Right renal pelvis (tissue), 4 donors: ENCODE data around the gene SREBF1. TPM values are rescaled to one million over a fixed set of nuclear protein-coding genes. Genes with fewer than 3 reads are reported as not detected.
A peak's percentile ranks its signal among the peaks of the same experiment; 100 is the strongest.

Experiments used
- DNase-seq, 4 donors: peaks; one replicate each; pipeline ENCODE4 v3.0.0-alpha.2; 2013; ENCODE audit warnings: low read depth in 4 of 4, low spot score in 3 of 4, missing footprints in 1 of 4
- polyA plus RNA-seq, 4 donors: library from polyadenylated mRNA; unstranded; fragments of 120-200 nt; gene quantifications; one replicate each; pipeline ENCODE4 v1.2.1, GENCODE V29; 2013; ENCODE audit not compliant: insufficient read length in 4 of 4

The SREBF1 gene
- polyA plus RNA-seq, 4 donors: 37.3 to 58.2 (median 44.3) TPM

DNA sequence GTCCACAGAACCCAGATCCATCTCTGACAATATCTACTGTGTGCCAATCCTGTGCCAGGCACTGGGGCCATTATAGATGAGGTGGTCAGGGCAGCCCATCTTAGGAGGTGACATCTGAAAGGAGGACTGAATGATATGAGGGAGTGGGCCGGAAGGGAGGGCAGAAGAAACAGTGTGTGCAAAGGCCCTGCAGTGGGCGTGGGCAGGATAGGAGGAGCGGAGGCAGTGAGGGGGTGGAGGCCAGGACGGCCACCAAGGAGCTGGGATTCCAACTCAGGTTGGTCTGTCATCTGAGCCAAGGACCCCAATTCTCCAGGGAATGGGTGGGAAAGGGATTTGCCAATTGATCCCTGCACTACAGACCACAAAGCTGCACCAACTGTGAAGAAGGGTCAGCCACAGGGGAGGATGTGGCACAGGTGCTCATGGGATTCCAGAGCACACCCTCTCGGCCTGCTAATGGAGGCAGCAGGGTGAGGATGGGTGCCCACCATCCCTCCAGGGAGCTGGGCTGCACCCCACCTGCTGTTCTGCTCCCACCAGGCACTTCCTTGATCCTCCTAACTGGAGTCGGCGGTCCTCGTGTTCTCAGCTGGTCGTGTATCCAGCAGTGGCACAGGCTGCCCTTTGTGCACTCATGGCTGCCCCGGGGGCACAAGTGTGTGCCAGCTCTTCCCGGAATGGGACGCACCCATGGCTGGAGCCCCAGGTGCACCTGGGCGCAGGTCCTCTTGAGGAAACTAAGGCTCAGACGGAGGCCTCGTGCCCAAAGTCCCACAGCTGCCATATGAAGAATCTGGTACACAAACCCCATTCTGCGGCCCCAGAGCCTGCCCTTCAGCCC, 9.6 kb downstream of the SREBF1 start:
- DNase-seq: no peak

- no peak for DNase-seq
Observed at GRCh38 chr17:17826342-17826713, 10.5 kb downstream of the SREBF1 start.

DNA sequence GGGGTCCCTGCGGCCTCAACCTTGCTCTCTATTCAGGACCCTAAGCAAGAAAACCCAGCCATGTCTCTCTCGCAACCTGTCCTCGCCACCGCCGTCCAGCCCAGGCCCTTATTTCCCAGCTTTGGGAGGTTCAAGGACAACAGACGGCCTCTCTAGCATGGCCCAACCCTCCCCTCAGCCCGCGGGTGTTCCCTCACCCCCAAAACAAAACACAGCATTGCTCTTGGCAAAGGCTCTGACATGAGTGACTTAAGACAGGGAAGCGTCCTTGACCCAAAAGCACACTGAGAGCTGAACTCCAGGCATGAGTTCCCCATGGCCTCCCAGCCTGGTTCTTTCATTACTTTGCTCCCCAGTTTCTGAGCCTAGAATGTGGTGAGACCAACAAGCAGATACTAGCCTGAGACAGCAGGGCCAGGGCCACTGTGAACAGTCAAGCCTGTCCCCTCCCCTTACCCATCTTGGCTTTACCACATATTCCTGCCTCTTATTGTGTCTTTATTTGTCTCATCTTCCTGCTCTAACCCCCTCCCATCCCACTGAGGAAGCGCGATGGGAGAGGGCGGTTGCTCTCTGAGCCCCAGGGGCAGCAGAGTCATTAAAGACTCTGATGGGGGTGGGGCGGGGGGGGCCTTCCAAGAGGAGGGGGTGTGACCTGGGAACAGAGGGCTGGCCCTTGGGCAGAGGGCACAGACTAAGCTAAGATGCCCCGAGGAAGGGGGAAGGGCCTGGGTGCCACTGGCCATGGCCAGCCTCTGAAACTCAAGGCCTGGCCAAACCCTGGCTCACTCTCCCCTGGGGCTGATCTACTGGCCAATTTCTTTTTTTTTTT, 11.8 kb downstream of the SREBF1 start:
- no peak for DNase-seq

DNA sequence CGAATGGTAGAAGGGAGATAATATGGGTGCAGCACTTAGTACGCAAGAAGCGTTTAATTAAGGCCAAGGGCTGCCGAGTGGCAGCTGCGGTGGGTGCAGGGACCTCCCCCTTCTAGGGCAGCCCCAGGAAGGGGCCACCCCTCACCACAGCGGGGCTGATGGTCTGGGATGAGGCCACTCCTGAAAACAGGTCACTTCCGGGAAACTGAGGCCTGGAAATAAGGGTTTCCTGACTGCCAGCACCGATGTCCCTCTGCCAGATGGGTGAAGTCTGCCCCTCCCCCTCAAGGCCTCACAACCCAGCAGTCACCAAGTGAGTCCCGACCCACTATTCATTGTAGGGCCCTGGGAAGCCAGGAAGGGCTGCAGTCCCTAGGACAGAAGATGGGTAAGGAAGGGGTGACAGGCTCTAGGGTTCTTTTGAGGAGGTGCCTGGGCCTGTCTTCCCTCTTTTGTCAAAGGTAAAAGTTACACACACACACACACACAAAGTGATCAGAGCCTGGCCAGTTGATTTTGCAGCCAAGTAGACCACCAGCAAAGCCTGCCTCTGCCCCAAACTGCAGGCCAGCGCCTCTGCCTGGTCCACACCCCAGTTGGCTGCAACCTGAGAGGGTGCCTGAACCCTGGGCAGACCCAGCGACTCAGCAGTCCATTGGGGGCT, 12.5 kb downstream of the SREBF1 start:
- DNase-seq: no peak

DNA sequence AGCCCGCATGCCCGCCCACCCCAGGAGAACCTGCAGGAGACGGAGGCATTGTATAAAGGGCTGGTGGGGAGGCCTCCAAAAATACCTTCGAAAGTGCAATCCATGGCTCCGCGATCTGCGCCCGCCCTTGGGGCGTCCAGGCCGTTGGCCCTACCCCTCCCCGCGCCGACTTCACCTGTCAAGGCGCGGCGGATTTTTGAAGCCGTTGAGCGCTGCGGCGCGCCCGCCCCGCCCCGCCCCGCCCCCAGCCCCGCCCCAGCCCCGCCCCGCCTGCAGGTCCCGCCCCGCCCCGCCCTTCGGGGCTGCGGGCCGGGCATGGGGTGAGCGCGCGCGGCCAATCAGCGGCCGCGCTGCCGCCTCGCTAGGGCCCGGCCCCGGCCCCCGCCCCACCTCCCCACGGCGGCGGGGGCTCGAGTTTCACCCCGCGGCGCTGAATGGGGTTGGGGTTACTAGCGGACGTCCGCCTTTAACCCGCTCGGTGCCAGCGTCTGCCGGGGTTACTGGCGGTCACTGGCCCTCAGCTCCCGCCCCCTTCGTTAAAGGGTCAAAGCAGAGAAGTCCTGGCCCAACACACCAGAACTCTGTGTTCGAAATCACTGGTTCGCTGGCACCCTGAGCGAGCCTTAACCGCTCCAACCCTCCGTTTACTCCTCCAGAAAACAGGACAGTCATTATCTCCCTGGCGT, 13.2 kb downstream of the SREBF1 start:
- DNase-seq: peak in 2 of 4 donors; percentile 74 to 77

DNA sequence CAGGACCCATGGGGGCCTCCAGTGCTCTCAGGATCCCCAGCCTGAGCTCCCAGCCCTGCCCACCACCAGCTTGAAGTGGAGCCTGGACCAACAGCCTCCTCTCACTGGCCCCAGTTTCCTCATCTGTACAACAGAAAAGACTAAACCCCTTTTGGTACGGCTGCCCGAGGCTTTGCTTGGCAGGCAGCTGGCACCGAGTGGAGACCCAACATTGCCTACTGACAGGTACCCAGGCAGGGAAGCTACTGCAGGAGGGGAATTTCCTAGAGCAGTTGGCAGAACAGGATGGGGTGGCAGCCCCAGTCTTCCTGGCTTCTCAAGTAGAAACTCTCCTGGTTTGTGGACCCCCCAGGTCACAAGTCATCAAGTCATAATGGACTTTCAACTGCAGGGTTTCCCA, 14.2 kb downstream of the SREBF1 start:
- no peak for DNase-seq

DNA sequence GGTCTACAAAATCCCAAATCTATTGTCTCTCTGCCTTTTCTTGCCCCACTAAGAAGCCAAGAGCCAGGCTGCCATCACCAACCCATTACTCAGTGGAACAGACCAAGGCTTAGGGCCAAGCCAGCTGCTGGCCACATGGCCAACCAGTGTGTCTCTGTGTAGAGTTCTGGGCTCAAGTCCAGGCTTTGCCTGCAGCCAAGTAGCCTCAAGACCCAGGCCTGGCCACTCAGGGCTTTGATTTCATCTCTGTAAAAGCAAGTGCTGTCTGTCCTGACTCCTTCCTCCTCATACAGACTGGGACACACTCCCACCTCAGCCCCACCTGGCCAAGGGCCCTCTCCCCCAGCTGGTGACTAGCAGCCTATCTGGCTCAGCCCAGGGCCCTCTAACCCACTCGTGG, 14.6 kb downstream of the SREBF1 start:
- DNase-seq: no peak

GRCh38 chr17:17820463-17821158, 16.2 kb downstream of the SREBF1 start:
- no peak for DNase-seq

- no peak for DNase-seq
Observed at GRCh38 chr17:17820046-17820445, 16.7 kb downstream of the SREBF1 start.

- DNase-seq: no peak
Observed at GRCh38 chr17:17819561-17819995, 17.2 kb downstream of the SREBF1 start.

DNA sequence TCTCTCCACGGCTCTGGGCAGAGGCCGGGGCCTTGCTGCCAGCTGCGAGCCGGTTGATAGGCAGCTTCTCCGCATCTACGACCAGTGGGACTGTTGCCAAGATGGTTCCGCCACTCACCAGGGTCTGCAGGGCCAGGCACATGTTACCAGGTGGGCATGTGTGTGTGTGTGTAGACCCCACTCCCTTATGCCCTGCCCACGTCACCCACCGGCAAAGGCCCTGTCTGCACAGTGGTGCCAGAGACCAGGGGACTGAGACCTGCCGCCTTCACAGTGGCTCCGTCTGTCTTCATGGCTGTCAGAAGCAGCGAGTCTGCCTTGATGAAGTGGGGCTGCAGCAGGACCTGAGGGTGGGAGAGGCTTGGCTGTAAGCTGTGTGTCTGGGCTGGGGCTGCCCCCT, 17.7 kb downstream of the SREBF1 start:
- DNase-seq: no peak

DNA sequence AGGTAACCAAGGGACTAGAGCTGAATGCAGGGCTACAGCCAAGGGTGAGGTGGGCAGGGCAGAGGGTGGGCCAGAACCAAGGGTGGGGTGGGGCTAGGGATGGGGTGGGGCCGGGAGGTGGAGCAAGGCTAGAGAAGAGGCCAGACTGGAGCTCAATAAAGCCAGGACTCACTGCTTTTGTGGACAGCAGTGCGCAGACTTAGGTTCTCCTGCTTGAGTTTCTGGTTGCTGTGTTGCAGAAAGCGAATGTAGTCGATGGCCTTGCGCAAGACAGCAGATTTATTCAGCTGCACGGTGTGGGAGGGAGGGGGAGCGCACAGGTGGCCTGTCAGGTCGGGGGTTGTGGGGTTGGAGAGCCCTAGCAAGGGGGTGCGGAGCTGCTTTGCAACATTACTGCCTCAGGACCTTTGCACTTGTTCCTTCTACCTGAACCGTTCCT, 18.7 kb downstream of the SREBF1 start:
- DNase-seq: no peak

- DNase-seq: no peak
Observed at GRCh38 chr17:17817552-17817947, 19.2 kb downstream of the SREBF1 start.

- DNase-seq: no peak
Observed at GRCh38 chr17:17816831-17817551, 19.8 kb downstream of the SREBF1 start.

DNA sequence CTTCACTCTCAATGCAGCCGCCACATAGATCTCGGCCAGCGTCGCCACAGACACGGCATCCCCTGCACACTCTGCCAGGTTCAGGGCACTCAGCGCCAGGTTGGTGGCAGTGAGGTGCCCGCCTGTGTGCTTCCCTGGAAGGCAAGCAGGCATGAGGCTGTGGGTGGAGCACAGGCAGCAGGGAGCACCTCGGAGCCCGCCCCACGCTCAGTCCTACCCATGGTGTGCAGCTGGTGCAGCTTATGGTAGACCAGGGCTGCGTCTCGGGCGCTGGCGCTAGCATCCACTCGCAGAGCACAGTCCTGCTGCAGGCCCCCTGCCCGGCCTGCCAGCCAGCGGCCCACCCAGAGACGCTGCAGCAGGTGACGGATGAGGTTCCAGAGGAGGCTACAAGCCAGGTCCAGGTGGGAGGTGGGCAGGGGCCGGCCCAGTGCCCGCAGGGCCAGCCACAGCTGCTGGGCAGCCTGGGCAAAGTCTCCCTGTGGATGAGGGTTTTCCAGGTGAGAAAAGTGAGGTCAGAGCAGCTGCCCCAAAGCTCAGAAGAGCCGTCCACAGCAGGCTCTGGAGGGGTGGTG, 20.5 kb downstream of the SREBF1 start:
- DNase-seq: no peak

DNA sequence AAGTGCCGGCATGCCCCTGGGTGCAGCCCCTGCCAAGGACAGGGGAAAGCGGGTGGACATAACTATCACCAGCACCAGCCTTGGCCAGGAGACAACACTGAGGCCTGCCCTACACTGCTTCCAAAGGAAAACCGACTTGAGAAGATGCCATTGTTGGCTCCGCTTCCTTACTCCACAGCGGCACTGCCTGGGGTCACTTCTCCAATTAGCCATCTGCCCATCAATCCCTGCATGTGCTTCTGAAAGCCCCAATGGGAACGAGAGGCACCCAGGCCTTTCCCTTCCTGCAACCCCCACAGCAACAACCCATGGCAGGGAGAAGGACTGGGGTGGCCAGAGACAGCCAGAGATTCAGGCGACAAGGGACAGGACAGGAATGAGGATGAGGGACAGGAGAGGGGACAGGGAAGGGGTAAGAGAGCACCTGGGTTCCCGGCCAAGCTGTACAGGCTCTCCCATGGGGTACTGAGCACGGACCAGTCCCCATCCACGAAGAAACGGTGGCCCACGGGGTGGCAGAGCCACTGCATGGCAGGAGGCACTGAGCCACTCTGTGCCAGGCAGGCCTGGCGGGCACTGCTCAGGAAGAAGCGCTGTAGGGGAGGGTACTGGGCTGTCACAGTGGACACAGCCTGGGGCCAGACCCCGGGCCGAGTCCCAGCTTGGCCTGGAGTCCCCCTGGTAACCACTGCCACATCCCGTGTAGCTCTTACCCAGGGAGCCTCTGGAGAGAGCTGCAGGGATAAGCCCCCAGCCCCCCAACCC, 21.2 kb downstream of the SREBF1 start:
- no peak for DNase-seq

- DNase-seq: no peak
Observed at GRCh38 chr17:17815062-17815406, 21.8 kb downstream of the SREBF1 start.
